OCI-LY1 (cell line): Measurements from ENCODE around the gene GTPBP3.
A peak's percentile ranks its signal among the peaks of the same experiment; 100 is the strongest.

Source experiments
- H2AFZ ChIP-seq: fragments of 200-600 bp; sonication (generic), shearing (Covaris generic); 2 replicates; pipeline ENCODE4 v1.6.0; 2014; ENCODE audit warnings: antibody characterized with exemption, mild to moderate bottlenecking, low read length
- H3F3A ChIP-seq: fragments of 200-600 bp; sonication (generic), shearing (Covaris generic); 2 replicates; pipeline ENCODE4 v1.6.0; 2014; ENCODE audit warnings: mild to moderate bottlenecking, antibody characterized with exemption, low read length, moderate library complexity; ENCODE audit not compliant: insufficient read depth
- H3K27ac ChIP-seq: fragments of 200-600 bp; sonication (generic); 2 replicates; pipeline ENCODE4 v1.5.1; 2014; ENCODE audit warnings: low read length, mixed run types, mild to moderate bottlenecking, low read depth; ENCODE audit not compliant: poor library complexity, severe bottlenecking
- H3K27me3 ChIP-seq: fragments of 200-600 bp; sonication (generic); 2 replicates; pipeline ENCODE4 v1.6.0; 2014; ENCODE audit warnings: antibody characterized with exemption, mild to moderate bottlenecking, low read length, moderate library complexity; ENCODE audit not compliant: insufficient read depth
- H3K36me3 ChIP-seq: fragments of 200-600 bp; sonication (generic); 2 replicates; pipeline ENCODE4 v1.6.1; 2014; ENCODE audit warnings: mild to moderate bottlenecking, antibody characterized with exemption, low read length, moderate library complexity, mixed read lengths; ENCODE audit not compliant: insufficient read depth
- H3K4me1 ChIP-seq: fragments of 200-600 bp; sonication (generic); 2 replicates; pipeline ENCODE4 v1.5.1; 2014; ENCODE audit warnings: mild to moderate bottlenecking, low read length, moderate library complexity; ENCODE audit not compliant: insufficient read depth, severe bottlenecking
- H3K4me2 ChIP-seq: fragments of 200-600 bp; sonication (generic), shearing (Covaris generic); 2 replicates; pipeline ENCODE4 v1.6.1; 2014; ENCODE audit warnings: low read length
- H3K4me3 ChIP-seq: fragments of 200-600 bp; sonication (generic); 2 replicates; pipeline ENCODE4 v1.5.1; 2014; ENCODE audit warnings: low read length, low read depth, mild to moderate bottlenecking, mixed read lengths; ENCODE audit not compliant: poor library complexity, severe bottlenecking
- H3K79me2 ChIP-seq: fragments of 200-600 bp; shearing (Covaris generic); 2 replicates; pipeline ENCODE4 v1.6.1; 2016; ENCODE audit warnings: mixed run types, low read length, mixed read lengths; ENCODE audit not compliant: insufficient read depth
- H3K9ac ChIP-seq: fragments of 200-600 bp; sonication (generic), shearing (Covaris generic); 2 replicates; pipeline ENCODE4 v1.6.1; 2014; ENCODE audit warnings: mild to moderate bottlenecking, low read length, mixed read lengths
- H3K9me2 ChIP-seq: fragments of 200-600 bp; sonication (generic), shearing (Covaris generic); 2 replicates; pipeline ENCODE4 v1.6.1; 2014; ENCODE audit warnings: low read depth, mild to moderate bottlenecking, low read length, mixed read lengths
- H3K9me3 ChIP-seq: fragments of 200-600 bp; shearing (Covaris generic); 2 replicates; pipeline ENCODE4 v1.6.1; 2014; ENCODE audit warnings: low read length, mixed read lengths
- H4K20me1 ChIP-seq: fragments of 200-600 bp; sonication (generic), shearing (Covaris generic); 2 replicates; pipeline ENCODE4 v1.6.0; 2016; ENCODE audit warnings: mild to moderate bottlenecking, low read length; ENCODE audit not compliant: insufficient read depth
- EZH2 ChIP-seq: fragments of 200-600 bp; sonication (generic), shearing (Covaris generic); IDR thresholded peaks from 2 replicates; pipeline ENCODE4 v1.8.0; 2017; ENCODE audit warnings: borderline replicate concordance, mixed run types, mild to moderate bottlenecking, antibody characterized with exemption, low read length, moderate library complexity, mixed read lengths
- TF ChIP-seq, protein P1 (sequence below): fragments of 200-600 bp; sonication (generic), shearing (Covaris generic); IDR thresholded peaks from 2 replicates; pipeline ENCODE4 v1.5.1; 2017; ENCODE audit warnings: mild to moderate bottlenecking, antibody characterized with exemption, low read length, moderate library complexity, mixed read lengths

GTPBP3 gene

DNA sequence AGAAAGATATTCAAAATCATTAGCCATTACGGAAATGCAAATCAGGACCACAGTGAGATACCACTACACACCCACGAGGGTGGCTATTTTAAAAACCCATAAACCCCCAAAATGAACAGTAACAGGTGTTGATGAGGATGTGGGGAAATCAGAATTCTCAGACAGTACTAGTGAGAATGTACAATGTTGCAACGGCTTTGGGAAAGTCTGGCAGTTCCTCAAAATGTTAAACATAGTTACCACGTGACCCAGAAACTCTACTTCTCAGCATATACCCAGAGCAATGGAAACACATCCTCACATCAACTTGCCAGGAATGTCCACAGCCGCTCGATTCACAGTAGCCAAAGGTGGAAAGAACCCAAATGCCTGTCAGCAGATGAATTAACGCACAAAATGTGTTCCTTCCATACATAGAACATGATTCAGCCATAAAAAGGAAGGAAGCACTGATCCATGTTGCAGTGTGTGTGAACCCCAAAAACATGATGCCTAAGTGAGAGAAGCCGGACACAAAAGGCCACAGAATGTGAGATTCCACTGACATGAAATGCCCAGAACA lies 32.8 kb downstream of the GTPBP3 start:
- H3K27me3 ChIP-seq: peaks cover 3% of the 10 kb centered on the region; the same call in 1 of the 2 replicates
- H3K9me2 ChIP-seq: no peaks in the 10 kb centered on the region
- H4K20me1 ChIP-seq: no peaks in the 10 kb centered on the region
- no peak overlapping the region for H3K4me3 ChIP-seq
- peaks cover 6% of the 10 kb centered on the region for H3K4me1 ChIP-seq
- H3K79me2 ChIP-seq: no peaks in the 10 kb centered on the region
- no peaks in the 10 kb centered on the region for H3F3A ChIP-seq
- no peaks in the 10 kb centered on the region for H3K36me3 ChIP-seq
- no peaks in the 10 kb centered on the region for H3K9me3 ChIP-seq
- no peak overlapping the region for H3K27ac ChIP-seq
- no peak overlapping the region for H2AFZ ChIP-seq
- 0 out of 2 replicates have a peak overlapping the region, but pooled peaks have one; percentile 6 for H3K4me2 ChIP-seq
- TF ChIP-seq, protein P1, sequence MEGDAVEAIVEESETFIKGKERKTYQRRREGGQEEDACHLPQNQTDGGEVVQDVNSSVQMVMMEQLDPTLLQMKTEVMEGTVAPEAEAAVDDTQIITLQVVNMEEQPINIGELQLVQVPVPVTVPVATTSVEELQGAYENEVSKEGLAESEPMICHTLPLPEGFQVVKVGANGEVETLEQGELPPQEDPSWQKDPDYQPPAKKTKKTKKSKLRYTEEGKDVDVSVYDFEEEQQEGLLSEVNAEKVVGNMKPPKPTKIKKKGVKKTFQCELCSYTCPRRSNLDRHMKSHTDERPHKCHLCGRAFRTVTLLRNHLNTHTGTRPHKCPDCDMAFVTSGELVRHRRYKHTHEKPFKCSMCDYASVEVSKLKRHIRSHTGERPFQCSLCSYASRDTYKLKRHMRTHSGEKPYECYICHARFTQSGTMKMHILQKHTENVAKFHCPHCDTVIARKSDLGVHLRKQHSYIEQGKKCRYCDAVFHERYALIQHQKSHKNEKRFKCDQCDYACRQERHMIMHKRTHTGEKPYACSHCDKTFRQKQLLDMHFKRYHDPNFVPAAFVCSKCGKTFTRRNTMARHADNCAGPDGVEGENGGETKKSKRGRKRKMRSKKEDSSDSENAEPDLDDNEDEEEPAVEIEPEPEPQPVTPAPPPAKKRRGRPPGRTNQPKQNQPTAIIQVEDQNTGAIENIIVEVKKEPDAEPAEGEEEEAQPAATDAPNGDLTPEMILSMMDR: no peak
- TF ChIP-seq EZH2: no peak
- H3K9ac ChIP-seq: no peak overlapping the region

DNA sequence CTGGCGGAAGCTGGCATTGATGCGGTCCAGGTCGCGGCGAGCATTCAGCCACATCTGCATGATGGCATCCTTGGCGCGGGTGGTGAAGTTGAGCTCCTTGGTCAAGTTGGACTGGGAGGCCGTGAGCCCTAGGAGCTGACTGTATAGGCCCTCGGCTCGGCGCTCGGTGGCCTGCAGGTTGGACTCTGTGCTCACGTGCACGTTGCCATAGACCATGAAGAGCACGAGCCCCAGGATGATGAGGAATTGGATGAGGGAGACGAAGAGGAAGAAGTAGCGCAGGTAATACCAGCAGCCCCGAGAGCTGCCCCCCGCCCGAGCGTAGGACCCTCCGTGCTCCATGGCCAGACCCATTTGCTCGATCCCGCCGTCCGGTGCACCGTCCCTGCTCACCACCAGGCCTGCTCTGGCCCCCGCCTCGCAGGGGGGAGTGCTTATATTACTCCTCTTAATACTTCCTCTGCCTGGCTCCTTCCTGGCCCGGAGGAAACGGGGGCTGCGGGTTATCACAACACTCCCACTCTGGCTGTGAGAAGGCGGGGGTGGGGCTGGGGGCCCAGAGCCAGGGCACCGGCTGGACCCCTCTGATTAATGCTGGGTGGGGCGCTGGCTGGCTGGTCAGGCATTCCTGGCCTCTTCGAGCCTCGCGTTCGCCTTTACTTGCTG lies 39.7 kb downstream of the GTPBP3 start, which contains the start of gene PLVAP:
Gene PLVAP (minus strand): TSS at position 408 of the 666 bp plus-strand sequence. CDS start 54 bp downstream, at position 354.
- Histone ChIP-seq H3K27me3 (no peaks in the 10 kb centered on the region), H3K79me2 (no peaks in the 10 kb centered on the region), H4K20me1 (no peaks in the 10 kb centered on the region), H3K9me2 (no peaks in the 10 kb centered on the region), H3K4me3 (no peak within 1 kb of the TSS), H3K27ac (no peak within 1 kb of the TSS), H3K36me3 (no peaks in the 10 kb centered on the region; the same call in 1 of the 2 replicates), H3K9ac (no peak within 1 kb of the TSS), H3K4me2 (no peak within 1 kb of the TSS), H3F3A (no peaks in the 10 kb centered on the region), H3K4me1 (peaks cover 3% of the 10 kb centered on the region), H2AFZ (no peak within 1 kb of the TSS), H3K9me3 (no peaks in the 10 kb centered on the region; the same call in 1 of the 2 replicates)
- TF ChIP-seq, protein P1: no peak
- no peak for TF ChIP-seq EZH2

DNA sequence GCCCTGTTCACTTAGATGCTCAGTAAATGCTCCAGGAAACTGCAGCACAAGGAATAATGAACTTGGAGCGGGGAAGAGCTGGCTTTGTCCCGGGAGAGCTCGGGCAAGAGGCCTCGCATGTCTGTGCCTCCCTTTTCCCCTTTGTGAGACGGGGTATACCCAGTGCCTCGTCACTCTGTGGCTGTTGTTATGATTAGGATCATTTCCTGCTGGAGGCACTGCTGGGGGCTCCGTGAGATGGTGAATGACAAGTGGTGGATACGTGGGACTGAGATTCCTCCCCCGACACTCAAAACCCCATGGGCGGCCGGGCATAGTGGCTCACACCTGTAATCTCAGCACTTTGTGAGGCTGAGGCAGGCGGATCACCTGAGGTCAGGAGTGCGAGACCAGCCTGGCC lies 40.9 kb downstream of the GTPBP3 start:
- Histone ChIP-seq H3K27ac (no peak overlapping the region), H3K9ac (no peak overlapping the region), H3K27me3 (no peaks in the 10 kb centered on the region), H3K4me1 (peaks cover 15% of the 10 kb centered on the region), H3K79me2 (no peaks in the 10 kb centered on the region), H3K4me3 (no peak overlapping the region), H3F3A (no peaks in the 10 kb centered on the region), H3K9me3 (no peaks in the 10 kb centered on the region; the same call in 1 of the 2 replicates), H3K9me2 (no peaks in the 10 kb centered on the region), H3K4me2 (no peak overlapping the region), H3K36me3 (no peaks in the 10 kb centered on the region; the same call in 1 of the 2 replicates), H2AFZ (no peak overlapping the region), H4K20me1 (no peaks in the 10 kb centered on the region)
- TF ChIP-seq, protein P1: no peak
- TF ChIP-seq EZH2: no peak
